DMS79 treated with DMSO at 0.1 percent for 48 hours (cell line): ENCODE measurements around the gene MRPL42.

ENCODE experiments used
- DNase-seq: peaks from one replicate; lab custom pipeline; 2025; lab: John Stamatoyannopoulos, UW

Gene MRPL42

DNA sequence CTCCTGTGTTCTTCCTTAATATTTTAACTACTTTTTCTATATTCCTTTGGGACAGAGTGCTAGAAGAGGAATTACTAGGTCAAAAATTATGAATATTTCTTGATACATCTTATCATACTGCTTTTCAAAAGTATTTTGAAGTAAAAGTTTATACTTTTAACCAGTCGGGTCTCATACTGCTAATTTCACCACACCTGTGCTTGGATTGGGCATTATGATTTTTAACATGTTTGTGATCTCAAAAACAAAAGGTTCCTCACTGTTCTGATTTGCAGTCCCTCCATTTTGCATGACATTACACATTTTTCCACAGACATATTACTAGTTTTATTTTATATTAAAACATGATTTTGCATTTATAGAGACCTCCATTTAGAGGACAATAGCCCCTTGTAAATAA, 32.9 kb downstream of the MRPL42 start:
- no peak for DNase-seq

DNA sequence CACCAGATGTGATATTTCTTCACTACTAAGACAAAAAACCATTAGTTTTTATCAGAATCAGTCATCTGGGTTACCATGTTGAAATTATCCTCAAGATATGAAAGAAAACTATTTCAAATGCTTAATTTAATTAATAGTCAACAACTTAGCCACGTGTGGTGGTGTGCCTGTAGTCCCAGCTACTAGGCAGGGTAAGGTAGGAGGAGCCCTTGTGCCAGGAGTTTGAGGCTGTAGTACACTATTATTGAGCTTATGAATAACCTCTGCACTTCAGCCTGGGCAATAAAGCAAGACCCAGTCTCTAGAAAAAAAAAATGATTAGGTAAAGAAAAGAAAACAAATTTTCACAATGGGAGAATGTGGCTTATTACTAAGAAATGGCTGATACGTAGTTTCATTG, 33.4 kb downstream of the MRPL42 start:
- DNase-seq: no peak

GRCh38 chr12:93502802-93503623, 35.7 kb downstream of the MRPL42 start:
- DNase-seq: peak; percentile 26

DNA sequence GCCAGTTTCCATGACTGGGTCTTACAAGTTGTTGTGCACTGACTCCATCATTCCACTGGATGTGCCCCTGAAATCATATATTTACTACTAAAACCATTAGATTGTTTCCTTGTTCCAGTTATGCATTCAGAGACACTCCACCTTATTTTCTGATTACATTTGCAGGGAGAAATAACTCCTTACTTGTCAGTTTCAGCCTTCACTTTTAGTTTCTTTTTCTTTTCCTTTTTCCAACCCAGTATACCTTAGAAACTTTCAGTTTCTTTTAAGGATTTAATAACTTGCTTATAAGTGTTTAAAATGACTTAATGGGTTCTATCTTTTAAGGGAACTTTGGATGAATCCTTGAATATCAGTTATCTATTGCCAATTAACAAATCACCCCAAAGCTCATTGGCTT, 39.9 kb downstream of the MRPL42 start:
- DNase-seq: no peak

DNA sequence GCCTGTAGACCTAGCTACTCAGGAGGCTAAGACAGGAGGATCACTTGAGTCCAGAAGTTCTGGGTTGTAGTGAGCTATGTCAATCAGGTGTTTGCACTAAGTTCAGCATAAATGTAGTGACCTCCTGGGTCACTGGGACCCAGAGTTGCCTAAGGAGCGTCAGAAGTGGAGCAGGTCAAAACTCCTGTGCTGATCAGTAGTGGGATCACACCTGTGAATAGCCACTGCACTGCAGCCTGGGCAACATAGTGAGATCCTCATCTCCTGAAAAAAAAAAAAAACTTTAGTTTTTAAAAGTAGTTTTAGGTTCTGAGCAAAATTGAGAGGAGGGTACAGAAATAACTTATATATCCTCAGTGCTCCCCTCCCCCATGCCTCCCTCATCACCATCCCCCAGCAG, 42.2 kb downstream of the MRPL42 start:
- no peak for DNase-seq

GRCh38 chr12:93514853-93515252, 47.5 kb downstream of the MRPL42 start:
- no peak for DNase-seq

GRCh38 chr12:93518725-93519124, 51.4 kb downstream of the MRPL42 start:
- DNase-seq: no peak

GRCh38 chr12:93519859-93520258, 52.5 kb downstream of the MRPL42 start:
- DNase-seq: no peak

- no peak for DNase-seq
Measured at GRCh38 chr12:93520454-93520853, 53.1 kb downstream of the MRPL42 start.

- DNase-seq: no peak
Measured at GRCh38 chr12:93521225-93522080, 54.1 kb downstream of the MRPL42 start.

DNA sequence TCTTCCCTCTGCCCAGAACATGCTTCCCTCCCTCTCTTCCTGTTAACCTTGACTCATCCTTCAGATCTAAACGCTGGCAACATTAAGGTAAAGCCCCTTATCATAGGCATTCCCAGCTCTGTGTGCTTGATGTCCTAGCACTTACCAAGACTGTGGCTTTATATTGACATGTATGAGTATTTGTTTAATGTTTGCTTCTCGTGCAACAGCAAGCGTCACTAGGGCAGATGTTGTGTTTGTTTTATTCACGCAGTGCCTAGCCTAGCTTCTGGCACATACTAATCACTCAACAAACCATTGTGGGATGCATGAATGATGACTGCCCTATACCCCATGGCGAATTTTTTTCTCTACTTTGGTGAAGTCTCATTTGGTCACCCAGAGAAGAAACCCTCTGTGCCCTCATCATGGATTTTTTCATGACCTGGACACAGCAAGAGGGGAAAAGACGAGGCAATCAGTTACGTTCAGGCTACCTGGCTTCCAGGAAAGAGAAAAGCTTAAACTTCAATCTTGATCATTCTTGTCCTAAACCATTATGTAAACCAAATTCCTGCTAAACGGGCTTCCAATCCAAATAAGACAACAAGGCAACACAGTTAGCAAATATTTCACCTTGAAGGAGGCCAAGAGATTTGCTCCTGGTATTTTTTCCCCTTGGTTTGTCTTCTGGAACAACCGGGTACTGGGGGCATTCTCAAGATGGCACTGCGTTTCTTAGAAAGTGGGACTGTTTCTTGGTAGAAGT, 57.2 kb downstream of the MRPL42 start:
- DNase-seq: no peak

DNA sequence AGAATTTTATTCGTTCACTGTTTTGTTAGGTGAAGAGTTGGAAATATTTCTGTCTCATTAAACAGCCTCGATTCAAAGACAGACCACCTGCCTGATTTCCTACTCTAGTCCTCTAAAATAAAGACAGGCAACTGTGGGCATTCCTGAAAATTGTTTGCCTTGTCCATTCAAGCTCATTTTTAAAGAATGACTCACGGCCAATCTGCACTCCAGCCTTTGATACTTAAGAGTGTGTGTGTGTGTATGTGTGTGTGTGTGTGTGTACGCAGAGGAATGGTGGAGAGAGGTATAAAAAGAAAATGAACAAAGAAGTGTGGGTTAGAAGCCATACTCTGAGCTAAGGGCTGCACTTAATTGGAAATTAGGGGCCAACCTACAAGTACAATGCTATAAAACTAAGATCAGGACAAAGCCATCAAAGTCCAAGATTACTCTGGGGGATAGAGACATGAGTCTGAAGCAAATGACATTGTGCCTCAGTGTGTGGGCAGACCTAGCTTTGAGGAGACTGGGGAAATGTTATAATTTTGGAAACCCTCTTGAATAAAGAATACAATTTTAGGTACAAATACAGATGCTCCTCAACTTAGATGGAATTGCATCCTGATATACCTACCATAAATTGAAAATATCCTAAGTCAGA, 59.6 kb downstream of the MRPL42 start:
- peak; percentile 49 for DNase-seq

- DNase-seq: no peak
Measured at GRCh38 chr12:93530358-93530757, 63.0 kb downstream of the MRPL42 start.

GRCh38 chr12:93533310-93533709, 66.0 kb downstream of the MRPL42 start:
- no peak for DNase-seq

DNA sequence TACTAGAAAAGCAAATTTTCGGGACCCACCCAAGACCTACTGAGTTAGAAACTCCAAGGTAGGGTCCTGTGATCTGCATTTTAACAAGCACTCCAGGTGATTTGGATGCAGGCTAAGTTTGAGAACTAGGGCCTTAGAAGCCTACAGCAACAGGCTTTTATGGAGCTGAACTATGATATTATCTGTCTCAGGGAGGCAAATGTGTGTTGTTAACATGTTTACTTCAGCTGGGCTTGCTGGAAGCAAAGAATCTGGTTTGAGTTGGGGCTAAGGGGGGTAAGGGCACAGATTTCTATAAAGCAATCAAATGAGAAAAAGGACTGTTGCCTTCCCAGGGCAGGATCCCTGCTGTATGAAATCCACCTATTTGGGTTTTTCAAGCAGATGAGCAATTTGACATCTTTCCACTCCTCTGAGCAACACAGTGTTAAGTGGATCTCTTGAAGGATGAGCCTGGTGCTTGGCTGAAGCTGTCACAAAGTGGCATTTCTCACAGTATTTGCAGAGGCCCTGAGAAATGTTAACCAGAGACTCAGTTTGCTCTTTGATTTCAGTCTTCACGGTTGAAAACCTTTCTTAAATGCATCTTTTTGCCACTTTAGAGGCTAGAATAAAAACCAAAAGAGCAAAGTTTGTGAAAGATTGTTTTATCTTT, 68.9 kb downstream of the MRPL42 start:
- no peak for DNase-seq

GRCh38 chr12:93536766-93537488, 69.6 kb downstream of the MRPL42 start:
- DNase-seq: no peak

- DNase-seq: no peak
Measured at GRCh38 chr12:93537769-93538168, 70.5 kb downstream of the MRPL42 start.

DNA sequence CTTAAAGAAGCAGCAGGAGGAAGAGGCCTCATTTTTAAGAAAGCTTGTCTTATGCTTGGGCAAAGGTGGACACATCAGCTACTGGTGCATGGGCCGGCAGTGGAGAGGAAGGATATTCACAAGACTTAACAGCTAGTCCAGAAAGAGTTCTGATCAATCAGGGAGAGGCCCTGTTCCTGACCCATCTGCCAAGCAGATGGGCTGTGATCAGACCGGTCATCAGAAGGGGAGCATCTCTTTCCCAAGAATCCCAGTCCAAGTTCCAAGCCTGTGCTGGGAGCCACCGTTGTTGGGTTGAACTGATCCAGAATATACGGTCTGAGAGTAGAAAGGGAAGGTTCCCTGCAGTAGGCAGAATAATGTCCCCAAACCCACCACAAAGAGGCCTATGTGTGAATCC, 72.5 kb downstream of the MRPL42 start:
- no peak for DNase-seq

DNA sequence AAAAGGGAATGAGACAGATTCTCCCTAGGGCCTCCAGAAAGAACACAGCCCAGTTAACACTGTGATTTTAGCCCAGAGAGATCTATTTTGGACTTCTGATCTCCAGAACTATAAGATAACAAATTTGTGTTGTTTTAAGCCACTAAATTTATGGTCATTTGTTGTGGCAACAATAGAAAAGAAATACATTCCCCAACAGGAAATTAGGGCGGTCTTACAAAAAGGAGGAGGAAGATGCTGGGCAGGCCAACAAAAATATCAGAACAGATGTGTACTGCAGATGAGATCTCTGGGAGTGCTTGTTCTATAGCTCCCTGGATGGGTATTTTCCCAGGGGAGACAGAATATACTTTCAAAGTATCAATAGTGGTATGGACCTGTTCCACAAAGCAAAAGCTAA, 73.2 kb downstream of the MRPL42 start:
- no peak for DNase-seq

DNA sequence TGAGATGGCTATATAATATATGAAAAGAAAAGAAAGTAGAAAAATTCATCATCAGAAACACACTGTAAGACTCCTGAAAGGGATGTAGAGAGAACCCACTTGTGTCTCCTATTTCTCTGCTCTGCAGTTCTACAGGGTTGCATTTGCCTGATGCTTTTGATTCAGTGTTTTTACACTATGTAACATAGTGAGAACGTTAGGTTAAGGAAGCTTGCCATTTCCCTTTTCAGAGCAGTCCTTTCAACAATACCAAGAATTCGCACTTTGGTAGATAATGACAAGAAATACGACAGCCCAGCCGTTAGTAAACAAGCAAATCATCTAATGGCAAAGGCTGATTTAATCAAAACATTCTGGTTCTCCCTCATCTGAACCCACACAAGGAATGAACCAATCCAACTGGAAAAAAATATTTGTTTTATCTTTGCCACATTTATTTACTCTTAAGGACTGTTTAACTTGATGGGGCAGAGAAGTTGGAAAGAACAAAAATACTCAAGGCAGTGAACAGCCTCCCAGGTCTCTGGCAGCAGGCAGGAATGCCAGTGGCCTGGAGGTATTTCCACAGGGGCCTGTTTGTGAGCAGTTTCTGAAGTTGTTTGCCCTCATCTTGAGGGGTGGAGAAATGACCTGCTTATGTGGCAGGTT, 74.4 kb downstream of the MRPL42 start:
- no peak for DNase-seq
